Astrocyte (in vitro differentiated cells and primary cell): ENCODE measurements around the gene ATG9B. TPM values are rescaled to one million over a fixed set of nuclear protein-coding genes. Genes with fewer than 3 reads are reported as not detected.
"Not testable (repeated sequence)": the region's sequence is repeated elsewhere in the genome, so short reads cannot be mapped to it uniquely, and the experiment has no call there.

Source experiments
- DNase-seq: peaks from one replicate; pipeline ENCODE4 v3.0.0-alpha.2; 2010; ENCODE audit warnings: low read depth
- FAIRE-seq: peaks from 2 replicates; lab custom pipeline; 2011; peaks lifted over from hg19 to GRCh38; lab: Jason Lieb, UNC
- H2AFZ ChIP-seq: 2 replicates; pipeline ENCODE4 v1.6.0; 2012; ENCODE audit warnings: low read depth, low read length, inconsistent platforms
- H3K27ac ChIP-seq: 2 replicates; pipeline ENCODE4 v1.5.1; 2011; ENCODE audit warnings: low read depth, low read length, inconsistent platforms
- H3K27me3 ChIP-seq: 2 replicates; pipeline ENCODE4 v1.6.0; 2011; ENCODE audit warnings: low read length, inconsistent platforms; ENCODE audit not compliant: insufficient read depth
- H3K36me3 ChIP-seq: 2 replicates; pipeline ENCODE4 v1.5.1; 2011; ENCODE audit warnings: low read length, inconsistent platforms; ENCODE audit not compliant: insufficient read depth
- H3K4me1 ChIP-seq: 2 replicates; pipeline ENCODE4 v1.5.1; 2011; ENCODE audit warnings: low read length, inconsistent platforms; ENCODE audit not compliant: insufficient read depth
- H3K4me2 ChIP-seq: 2 replicates; pipeline ENCODE4 v1.6.0; 2012; ENCODE audit warnings: low read length, inconsistent platforms
- H3K4me3 ChIP-seq: 2 replicates; pipeline ENCODE4 v1.5.1; 2011; ENCODE audit warnings: low read depth, mild to moderate bottlenecking, low read length, inconsistent platforms; ENCODE audit not compliant: insufficient read depth
- H3K79me2 ChIP-seq: 2 replicates; pipeline ENCODE4 v1.6.0; 2012; ENCODE audit warnings: mild to moderate bottlenecking, low read length, inconsistent platforms; ENCODE audit not compliant: insufficient read depth
- H3K9ac ChIP-seq: 2 replicates; pipeline ENCODE4 v1.6.0; 2012; ENCODE audit warnings: mild to moderate bottlenecking, low read length, inconsistent platforms
- H3K9me3 ChIP-seq: 2 replicates; pipeline ENCODE4 v1.5.1; 2012; ENCODE audit warnings: low read depth, mild to moderate bottlenecking, low read length, inconsistent platforms; ENCODE audit not compliant: insufficient read depth
- H4K20me1 ChIP-seq: 2 replicates; pipeline ENCODE4 v1.6.0; 2012; ENCODE audit warnings: low read length, inconsistent platforms; ENCODE audit not compliant: insufficient read depth
- H3K27ac Mint-ChIP-seq: one replicate; pipeline ENCODE4 v1.8.0; 2021; ENCODE audit warnings: mild to moderate bottlenecking, mixed read lengths; ENCODE audit not compliant: unreplicated experiment
- H3K27me3 Mint-ChIP-seq: one replicate; pipeline ENCODE4 v1.8.0; 2021; ENCODE audit warnings: low read depth, mixed read lengths; ENCODE audit not compliant: unreplicated experiment
- H3K36me3 Mint-ChIP-seq: one replicate; pipeline ENCODE4 v1.8.0; 2021; ENCODE audit warnings: low read depth, mixed read lengths; ENCODE audit not compliant: unreplicated experiment
- H3K4me1 Mint-ChIP-seq: one replicate; pipeline ENCODE4 v1.8.0; 2021; ENCODE audit warnings: low read depth, mixed read lengths; ENCODE audit not compliant: unreplicated experiment
- H3K4me3 Mint-ChIP-seq: one replicate; pipeline ENCODE4 v1.8.0; 2021; ENCODE audit warnings: mild to moderate bottlenecking, moderate library complexity, mixed read lengths; ENCODE audit not compliant: unreplicated experiment
- H3K9me3 Mint-ChIP-seq: one replicate; pipeline ENCODE4 v1.8.0; 2021; ENCODE audit warnings: mild to moderate bottlenecking, mixed read lengths; ENCODE audit not compliant: unreplicated experiment
- EZH2 ChIP-seq: IDR thresholded peaks from 2 replicates; pipeline ENCODE4 v1.6.1; 2012; ENCODE audit warnings: mild to moderate bottlenecking, low read length, inconsistent platforms; ENCODE audit not compliant: insufficient read depth
- total RNA-seq: library from RNA; stranded (reverse); gene quantifications from 2 replicates; pipeline ENCODE4 v1.2.1, GENCODE V29; 2021
- TF ChIP-seq, protein P1 (sequence below): IDR thresholded peaks from 2 replicates; pipeline ENCODE4 v1.5.1; 2011; ENCODE audit warnings: low read depth, mild to moderate bottlenecking, inconsistent platforms, low read length, moderate library complexity; ENCODE audit not compliant: insufficient read depth

Gene ATG9B
- total RNA-seq, 1 donor from 2014 or later = 2.2 TPM

DNA sequence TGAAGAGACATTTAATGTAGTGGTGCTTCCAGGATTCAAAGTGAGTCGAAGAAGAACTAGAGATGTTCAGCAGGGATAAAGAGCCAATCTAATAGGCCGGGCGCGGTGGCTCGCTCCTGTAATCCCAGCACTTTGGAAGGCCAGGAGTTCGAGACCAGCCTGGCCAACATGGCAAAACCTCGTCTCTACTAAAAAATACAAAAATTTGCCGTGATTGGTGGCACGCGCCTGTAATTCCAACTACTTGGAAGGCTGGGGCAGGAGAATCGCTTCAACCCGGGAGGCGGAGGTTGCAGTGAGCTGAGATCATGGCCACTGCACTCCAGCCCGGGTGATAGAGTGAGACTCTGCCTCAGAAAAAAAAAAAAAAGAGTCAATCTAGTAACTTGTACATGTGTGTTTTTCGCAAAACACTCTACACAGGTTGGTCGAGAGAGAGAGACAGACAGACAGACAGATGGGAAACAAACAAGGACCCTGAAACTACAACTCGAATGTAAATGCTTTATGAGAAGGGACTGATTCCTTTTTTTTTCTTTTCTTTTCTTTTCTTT, 4.7 kb upstream of the ATG9B start:
- H3K4me1 ChIP-seq = peaks cover 6% of the 10 kb centered on the region
- Mint-ChIP-seq H3K36me3 (peaks cover 4% of the 10 kb centered on the region), H3K9me3 (no peaks in the 10 kb centered on the region), H3K27ac (peak overlapping the region; percentile 95), H3K27me3 (no peaks in the 10 kb centered on the region), H3K4me3 (peak overlapping the region; percentile 94), H3K4me1 (peaks cover 20% of the 10 kb centered on the region)
- peak overlapping the region; percentile 90 for H3K4me2 ChIP-seq
- DNase-seq (no peak), FAIRE-seq (no peak)
- no peaks in the 10 kb centered on the region for H3K36me3 ChIP-seq
- no peaks in the 10 kb centered on the region for H4K20me1 ChIP-seq
- no peaks in the 10 kb centered on the region for H3K9me3 ChIP-seq
- H3K79me2 ChIP-seq = peaks cover 17% of the 10 kb centered on the region
- peak overlapping the region; percentile 91 for H2AFZ ChIP-seq
- peaks cover 2% of the 10 kb centered on the region for H3K27me3 ChIP-seq
- peak overlapping the region; percentile 84 for H3K9ac ChIP-seq
- TF ChIP-seq, protein P1, sequence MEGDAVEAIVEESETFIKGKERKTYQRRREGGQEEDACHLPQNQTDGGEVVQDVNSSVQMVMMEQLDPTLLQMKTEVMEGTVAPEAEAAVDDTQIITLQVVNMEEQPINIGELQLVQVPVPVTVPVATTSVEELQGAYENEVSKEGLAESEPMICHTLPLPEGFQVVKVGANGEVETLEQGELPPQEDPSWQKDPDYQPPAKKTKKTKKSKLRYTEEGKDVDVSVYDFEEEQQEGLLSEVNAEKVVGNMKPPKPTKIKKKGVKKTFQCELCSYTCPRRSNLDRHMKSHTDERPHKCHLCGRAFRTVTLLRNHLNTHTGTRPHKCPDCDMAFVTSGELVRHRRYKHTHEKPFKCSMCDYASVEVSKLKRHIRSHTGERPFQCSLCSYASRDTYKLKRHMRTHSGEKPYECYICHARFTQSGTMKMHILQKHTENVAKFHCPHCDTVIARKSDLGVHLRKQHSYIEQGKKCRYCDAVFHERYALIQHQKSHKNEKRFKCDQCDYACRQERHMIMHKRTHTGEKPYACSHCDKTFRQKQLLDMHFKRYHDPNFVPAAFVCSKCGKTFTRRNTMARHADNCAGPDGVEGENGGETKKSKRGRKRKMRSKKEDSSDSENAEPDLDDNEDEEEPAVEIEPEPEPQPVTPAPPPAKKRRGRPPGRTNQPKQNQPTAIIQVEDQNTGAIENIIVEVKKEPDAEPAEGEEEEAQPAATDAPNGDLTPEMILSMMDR = no peak
- TF ChIP-seq EZH2 = no peak
- peak overlapping the region; percentile 76 for H3K4me3 ChIP-seq
- H3K27ac ChIP-seq = peak overlapping the region; percentile 74

DNA sequence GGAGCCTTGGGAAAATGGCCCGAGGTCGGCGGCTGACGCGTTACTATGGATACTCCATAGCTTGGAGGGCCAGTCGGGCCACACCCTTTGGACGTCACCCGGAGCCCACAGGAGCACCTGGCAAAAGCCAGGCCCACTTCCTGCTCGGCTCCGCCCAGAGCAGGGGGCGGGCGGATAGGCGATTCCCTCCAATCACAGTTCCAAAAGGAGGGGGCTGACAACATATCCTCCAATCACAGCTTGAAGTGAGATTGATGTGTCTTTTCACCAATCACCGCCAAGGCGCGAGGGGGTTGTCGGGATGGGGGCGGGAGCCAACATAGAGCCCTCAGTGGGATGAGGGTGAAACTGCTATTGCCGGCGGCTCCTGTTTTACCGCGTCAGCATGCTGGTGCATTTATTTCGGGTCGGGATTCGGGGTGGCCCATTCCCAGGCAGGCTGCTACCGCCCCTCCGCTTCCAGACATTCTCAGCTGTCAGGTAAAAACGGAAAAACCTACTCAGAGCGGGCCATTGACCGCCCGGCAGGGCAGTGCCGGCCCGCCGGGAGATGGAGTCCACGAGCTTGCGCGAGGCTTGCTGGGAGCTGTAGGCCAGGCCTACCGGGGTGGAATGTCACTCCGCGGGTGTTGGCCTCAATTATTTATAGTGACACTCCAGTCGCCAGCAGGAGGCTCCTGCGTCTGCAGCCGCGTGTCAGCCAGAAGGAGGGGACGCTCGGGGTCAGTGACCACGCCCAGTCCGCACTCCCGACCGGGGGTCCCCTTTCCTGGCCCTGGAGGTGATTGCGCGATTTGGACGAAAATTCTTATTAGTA, 4.0 kb upstream of the ATG9B start, which contains the start of gene ABCB8:
ABCB8 (plus strand) TSS at position 320 of the 817 bp plus-strand sequence; CDS start at position 386, 66 bp downstream.
- Histone ChIP-seq H3K36me3 (no peaks in the 10 kb centered on the region), H2AFZ (peak within 1 kb of the TSS; percentile 91), H3K9me3 (no peaks in the 10 kb centered on the region), H3K27ac (peak within 1 kb of the TSS; percentile 74), H3K4me2 (peak within 1 kb of the TSS; percentile 90), H3K79me2 (peaks cover 17% of the 10 kb centered on the region), H3K4me3 (peak within 1 kb of the TSS; percentile 76), H3K27me3 (peaks cover 2% of the 10 kb centered on the region), H3K4me1 (peaks cover 6% of the 10 kb centered on the region), H3K9ac (peak within 1 kb of the TSS; percentile 84), H4K20me1 (no peaks in the 10 kb centered on the region)
- Mint-ChIP-seq H3K27me3 (no peaks in the 10 kb centered on the region), H3K4me1 (peaks cover 20% of the 10 kb centered on the region), H3K27ac (peak within 1 kb of the TSS; percentile 95), H3K4me3 (peak within 1 kb of the TSS; percentile 94), H3K9me3 (no peaks in the 10 kb centered on the region), H3K36me3 (peaks cover 4% of the 10 kb centered on the region)
- DNase-seq (peak; percentile 95), FAIRE-seq (no peak)
- TF ChIP-seq EZH2 = no peak
- TF ChIP-seq, protein P1 = peak; percentile 20

DNA sequence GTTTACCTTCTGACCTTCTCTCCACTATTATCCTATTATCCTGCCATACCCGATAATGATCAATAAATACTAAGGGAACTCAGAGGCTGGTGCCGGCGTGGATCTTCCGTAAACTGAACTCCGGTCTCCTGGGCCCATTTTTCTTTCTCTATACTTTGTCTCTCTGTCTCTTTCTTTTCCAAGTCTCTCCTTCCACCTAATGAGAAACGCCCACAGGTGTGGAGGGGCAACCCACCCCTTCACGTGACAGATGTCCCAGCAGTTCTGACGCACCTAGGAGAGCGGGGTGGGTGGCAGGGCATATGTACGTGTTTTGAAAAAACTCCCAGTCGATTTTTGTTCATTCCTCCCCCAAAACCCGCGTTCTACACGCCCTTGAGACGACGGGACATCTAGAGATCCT, 3.4 kb upstream of the ATG9B start:
- Histone ChIP-seq H3K79me2 (peaks cover 17% of the 10 kb centered on the region), H3K4me2 (peak overlapping the region; percentile 90), H3K9ac (peak overlapping the region; percentile 84), H3K4me3 (peak overlapping the region; percentile 76), H2AFZ (peak overlapping the region; percentile 81), H3K27ac (peak overlapping the region; percentile 69)
- not testable (repeated sequence) for H3K36me3 ChIP-seq, H4K20me1 ChIP-seq, H3K27me3 ChIP-seq, DNase-seq, H3K4me1 ChIP-seq, H3K9me3 ChIP-seq, H3K27me3 Mint-ChIP-seq, FAIRE-seq, H3K9me3 Mint-ChIP-seq, H3K36me3 Mint-ChIP-seq
- H3K4me1 Mint-ChIP-seq = peaks cover 20% of the 10 kb centered on the region
- peak overlapping the region; percentile 94 for H3K4me3 Mint-ChIP-seq
- peak overlapping the region; percentile 95 for H3K27ac Mint-ChIP-seq

DNA sequence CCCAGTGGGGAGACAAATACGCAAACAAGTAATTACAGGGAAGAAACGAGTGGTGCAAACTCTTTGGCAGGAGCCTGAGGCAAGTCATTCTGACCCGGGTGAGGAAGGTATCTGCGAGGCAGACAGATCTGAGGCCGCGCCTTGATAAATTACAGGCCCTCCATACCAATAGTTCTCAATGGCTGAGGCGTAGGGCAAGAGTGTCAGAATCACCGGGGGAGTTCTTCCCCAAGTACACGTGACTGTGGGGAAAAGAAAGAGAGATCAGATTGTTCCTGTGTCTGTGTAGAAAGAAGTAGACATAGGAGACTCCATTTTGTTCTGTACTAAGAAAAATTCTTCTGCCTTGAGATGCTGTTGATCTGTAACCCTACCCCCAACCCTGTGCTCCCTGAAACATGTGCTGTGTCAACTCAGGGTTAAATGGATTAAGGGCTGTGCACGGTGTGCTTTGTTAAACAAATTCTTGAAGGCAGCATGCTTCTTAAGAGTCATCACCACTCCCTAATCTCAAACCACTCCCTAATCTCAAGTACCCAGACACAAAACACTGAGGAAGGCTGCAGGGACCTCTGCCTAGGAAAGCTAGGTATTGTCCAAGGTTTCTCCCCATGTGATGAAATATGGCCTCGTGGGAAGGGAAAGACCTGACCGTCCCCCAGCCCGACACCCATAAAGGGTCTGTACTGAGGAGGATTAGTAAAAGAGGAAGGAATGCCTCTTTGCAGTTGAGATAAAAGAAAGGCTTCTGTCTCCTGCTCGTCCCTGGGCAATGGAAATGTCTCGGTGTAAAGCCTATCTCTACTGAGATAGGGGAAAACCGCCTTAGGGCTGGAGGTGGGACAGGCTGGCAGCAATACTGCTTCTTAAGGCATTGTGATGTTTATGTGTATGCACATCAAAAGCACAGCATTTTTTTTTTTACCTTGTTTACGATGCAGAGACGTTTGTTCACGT, 2.8 kb upstream of the ATG9B start:
- Histone ChIP-seq H3K79me2 (peaks cover 17% of the 10 kb centered on the region), H2AFZ (peak overlapping the region; percentile 46), H3K4me2 (peak overlapping the region; percentile 90)
- not testable (repeated sequence) for H3K9ac ChIP-seq, H3K27ac ChIP-seq, H3K36me3 Mint-ChIP-seq, DNase-seq, H3K4me3 ChIP-seq, H3K27me3 ChIP-seq, H3K9me3 Mint-ChIP-seq, H4K20me1 ChIP-seq, H3K27me3 Mint-ChIP-seq, H3K9me3 ChIP-seq, H3K36me3 ChIP-seq, FAIRE-seq, H3K4me1 ChIP-seq
- H3K4me3 Mint-ChIP-seq = peak overlapping the region; percentile 94
- peaks cover 20% of the 10 kb centered on the region for H3K4me1 Mint-ChIP-seq
- peak overlapping the region; percentile 95 for H3K27ac Mint-ChIP-seq
